Measurements from ENCODE around the gene BMPER. TPM values are rescaled to one million over a fixed set of nuclear protein-coding genes. Genes with fewer than 3 reads are reported as not detected.

BMPER gene
- total and polyA plus RNA-seq, 2 of the 8 experiments (the other 6 are each of a cell fraction or from before 2014, with no cell fraction given) = 0.33 to 0.69 TPM

GRCh38 chr7:34155220-34155908 is 250.0 kb downstream of the BMPER start:
- Histone ChIP-seq H4K91ac (replicated peaks; ENCODE audit: insufficient read length, low read length) (no peak overlapping the region), H3K4me1 (replicated peaks in 1 of 4; ENCODE audit: control insufficient read depth in 3 of 4, insufficient read depth in 4 of 4, low read length in 3 of 4) (peaks cover 4 to 7% (median 5%) of the 10 kb centered on the region in 4 experiments; a peak in 4 of 7 replicates), H3K27ac (ENCODE audit: low read depth, low read length) (no peak overlapping the region), H3K9ac (replicated peaks in 1 of 4; ENCODE audit: extremely low read depth in 1 of 4, low read depth in 3 of 4, low read length in 3 of 4) (no peak overlapping the region), H2BK15ac (ENCODE audit: low read length) (no peak overlapping the region), H2AFZ (ENCODE audit: low read length) (no peak overlapping the region), H2BK5ac (ENCODE audit: low read depth, low read length) (no peak overlapping the region), H3K79me2 (ENCODE audit: control insufficient read depth in 1 of 2, insufficient read depth in 2 of 2, low read length in 2 of 2) (no peaks in the 10 kb centered on the region), H3K4me3 (ENCODE audit: extremely low read depth in 1 of 4, insufficient read depth in 2 of 4, low read depth in 3 of 4, low read length in 4 of 4) (no peak overlapping the region), H4K20me1 (replicated peaks in 1 of 2; ENCODE audit: control insufficient read depth in 1 of 2, insufficient read depth in 2 of 2, low read length in 2 of 2) (no peaks in the 10 kb centered on the region), H3K23me2 (ENCODE audit: low read depth, low read length) (peaks cover 2% of the 10 kb centered on the region; the same call in 1 of the 2 replicates), H3K18ac (ENCODE audit: extremely low read depth, low read length) (no peak overlapping the region), H4K5ac (ENCODE audit: insufficient read length, low read depth, low read length) (no peak overlapping the region), H2BK20ac (ENCODE audit: low read length) (0 out of 2 replicates have a peak overlapping the region, but pooled peaks have one; percentile 16), H3K79me1 (ENCODE audit: low read depth, low read length) (no peaks in the 10 kb centered on the region), H3K14ac (ENCODE audit: insufficient read length) (no peak overlapping the region), H3K27me3 (replicated peaks in 1 of 4; ENCODE audit: control insufficient read depth in 3 of 4, extremely low read depth in 1 of 4, insufficient read depth in 3 of 4, low read length in 3 of 4) (no peaks in the 10 kb centered on the region), H3K4ac (replicated peaks; ENCODE audit: insufficient read length, low read depth, low read length) (no peak overlapping the region), H2AK5ac (ENCODE audit: low read depth, low read length) (no peak overlapping the region), H4K8ac (ENCODE audit: extremely low read depth, insufficient read depth, low read length) (no peak overlapping the region), H3K36me3 (ENCODE audit: control insufficient read depth in 2 of 4, insufficient read depth in 4 of 4, low read length in 3 of 4) (no peaks in the 10 kb centered on the region), H2BK120ac (replicated peaks; ENCODE audit: low read depth, low read length) (no peak overlapping the region), H3K23ac (ENCODE audit: insufficient read length) (no peak overlapping the region), H2BK12ac (ENCODE audit: low read depth, low read length) (no peak overlapping the region), H3K56ac (replicated peaks; ENCODE audit: insufficient read length, low read depth, low read length) (no peak overlapping the region), H3K9me3 (ENCODE audit: insufficient read depth in 2 of 2, low read depth in 1 of 2, low read length in 1 of 2) (no peaks in the 10 kb centered on the region), H3K4me2 (ENCODE audit: insufficient read depth in 1 of 2, low read depth in 2 of 2, low read length in 2 of 2) (no peak overlapping the region)
- no peak for FAIRE-seq
- CTCF ChIA-PET (ENCODE audit: partially characterized antibody) = interaction anchor here (0.6 to 13.5 kb wide), 7 partner anchors 8 to 66 kb away, joined by 3 to 197 read pairs (median 3); no protein-coding TSS in a partner anchor
- POLR2A ChIA-PET (ENCODE audit: partially characterized antibody) = no interaction called here
- WGBS, 2 experiments (ENCODE audit: extremely low coverage in 1 of 2, insufficient coverage in 1 of 2, insufficient read length in 1 of 2, insufficient replicate concordance in 2 of 2, low coverage in 1 of 2, low lambda C conversion rate in 2 of 2, missing lambda C conversion rate in 1 of 2) = 96% methylated on average over 3 of the region's 3 CpGs; no CpG with 5 or more reads in 1 of the 2 experiments
- DNase-seq (ENCODE audit: low read depth in 1 of 2, low spot score in 2 of 2) = no peak
- TF ChIP-seq POLR2A (IDR thresholded peaks at IDR 0.05; ENCODE audit: control extremely low read depth in 1 of 2, low read depth in 2 of 2, low read length in 2 of 2) (no peak), ZNF274 (IDR thresholded peaks at IDR 0.05; ENCODE audit: borderline replicate concordance, extremely low read depth, low read length) (no peak), GABPA (IDR thresholded peaks at IDR 0.05; ENCODE audit: borderline replicate concordance, insufficient read depth, low read length) (no peak), HDAC2 (IDR thresholded peaks at IDR 0.05; ENCODE audit: borderline replicate concordance in 1 of 2, low read depth in 2 of 2, low read length in 2 of 2) (no peak), JUN (IDR thresholded peaks at IDR 0.05; ENCODE audit: low read depth, low read length) (no peak), ASH2L (IDR thresholded peaks at IDR 0.05; ENCODE audit: low read length) (no peak), CHD2 (IDR thresholded peaks at IDR 0.05; ENCODE audit: low read length) (no peak), BCL11A (IDR thresholded peaks at IDR 0.05; ENCODE audit: low read depth in 2 of 2, low read length in 2 of 2) (no peak), YY1 (IDR thresholded peaks at IDR 0.05; ENCODE audit: low read depth, low read length) (no peak), SP4 (IDR thresholded peaks at IDR 0.05; ENCODE audit: low read length) (no peak)
- TF ChIP-seq, protein P1, sequence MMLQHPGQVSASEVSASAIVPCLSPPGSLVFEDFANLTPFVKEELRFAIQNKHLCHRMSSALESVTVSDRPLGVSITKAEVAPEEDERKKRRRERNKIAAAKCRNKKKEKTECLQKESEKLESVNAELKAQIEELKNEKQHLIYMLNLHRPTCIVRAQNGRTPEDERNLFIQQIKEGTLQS (IDR thresholded peaks at IDR 0.05; ENCODE audit: insufficient read depth, low read depth, low read length) = no peak
- TF ChIP-seq, protein P2, sequence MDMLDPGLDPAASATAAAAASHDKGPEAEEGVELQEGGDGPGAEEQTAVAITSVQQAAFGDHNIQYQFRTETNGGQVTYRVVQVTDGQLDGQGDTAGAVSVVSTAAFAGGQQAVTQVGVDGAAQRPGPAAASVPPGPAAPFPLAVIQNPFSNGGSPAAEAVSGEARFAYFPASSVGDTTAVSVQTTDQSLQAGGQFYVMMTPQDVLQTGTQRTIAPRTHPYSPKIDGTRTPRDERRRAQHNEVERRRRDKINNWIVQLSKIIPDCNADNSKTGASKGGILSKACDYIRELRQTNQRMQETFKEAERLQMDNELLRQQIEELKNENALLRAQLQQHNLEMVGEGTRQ (IDR thresholded peaks at IDR 0.05; ENCODE audit: low read length) = no peak

Data from H1 (cell line).